H1 (cell line): Measurements from ENCODE around the gene TADA1. TPM values are rescaled to one million over a fixed set of nuclear protein-coding genes. Genes with fewer than 3 reads are reported as not detected.

ENCODE experiments used
- ASH2L ChIP-seq: fragments of 200-600, 300-600 bp; sonication (generic); IDR thresholded peaks from one replicate; pipeline ENCODE4 v1.7.1; 2017; ENCODE audit warnings: low read length
- ATF2 ChIP-seq: IDR thresholded peaks from 2 replicates; pipeline ENCODE4 v1.6.1; 2012; ENCODE audit warnings: low read length, inconsistent platforms
- CBX8 ChIP-seq: fragments of 300-800, 300-1000 bp; sonication (generic); IDR thresholded peaks from 2 replicates; pipeline ENCODE4 v1.7.1; 2016; ENCODE audit warnings: low read depth, low read length, borderline replicate concordance
- EZH2 ChIP-seq: fragments of 200-600 bp; sonication (generic); IDR thresholded peaks from 2 replicates; pipeline ENCODE4 v1.7.1; 2012; ENCODE audit warnings: low read depth, mild to moderate bottlenecking, moderate library complexity, low read length, inconsistent platforms; ENCODE audit not compliant: severe bottlenecking
- JUND ChIP-seq: IDR thresholded peaks from 2 replicates; pipeline ENCODE4 v1.6.1; 2011; ENCODE audit warnings: mild to moderate bottlenecking, improper control_type of control experiment, low read length
- KDM1A ChIP-seq: fragments of 200-600, 300-600 bp; sonication (generic); IDR thresholded peaks from 2 replicates; pipeline ENCODE4 v1.7.1; 2016; ENCODE audit warnings: mild to moderate bottlenecking, low read length, borderline replicate concordance
- POLR2A ChIP-seq, 2 experiments: IDR thresholded peaks; 1 replicate in 1 of 2; 2 replicates in 1 of 2; pipeline ENCODE4 v1.6.1; 2011; ENCODE audit warnings: low read depth in 2 of 2, low read length in 2 of 2, mild to moderate bottlenecking in 2 of 2; ENCODE audit errors: control extremely low read depth in 1 of 2
- RXRA ChIP-seq: IDR thresholded peaks from 2 replicates; pipeline ENCODE4 v1.6.1; 2011; ENCODE audit warnings: low read depth, mild to moderate bottlenecking, low read length, moderate library complexity; ENCODE audit not compliant: insufficient read depth
- polyA plus RNA-seq, 7 experiments: library from polyadenylated mRNA; depleted of rRNA in 3 of 7; stranded (reverse) in 5 of 7; unstranded in 2 of 7; fragments of >200 nt in 5 of 7; fragments of 200-250 nt in 2 of 7; gene quantifications; 1 replicate in 5 of 7; 2 replicates in 1 of 7; 4 replicates in 1 of 7; pipeline versions ENCODE4 v1.2.1 to v1.2.3, GENCODE V29; 2011 to 2013; ENCODE audit warnings: missing spikeins in 2 of 7, mixed read lengths in 2 of 7
- total RNA-seq: library from RNA; stranded (reverse); fragmentation: NEBNext Ultra II Directional; extraction: Animal tissue kit (Norgen Biotek cat#: 25700); gene quantifications from 2 replicates; pipeline ENCODE4 v1.2.1, GENCODE V29; 2021
- TF ChIP-seq, protein P1 (sequence below): fragments of 300-600 bp; sonication (generic); IDR thresholded peaks from 2 replicates; pipeline ENCODE4 v1.7.1; 2012; ENCODE audit warnings: low read length, moderate library complexity, mild to moderate bottlenecking, inconsistent platforms; ENCODE audit not compliant: insufficient replicate concordance

The TADA1 gene
- total and polyA plus RNA-seq, 2 of the 8 experiments (the other 6 are each of a cell fraction or from before 2014, with no cell fraction given), result 21.1 to 23.6 TPM

DNA sequence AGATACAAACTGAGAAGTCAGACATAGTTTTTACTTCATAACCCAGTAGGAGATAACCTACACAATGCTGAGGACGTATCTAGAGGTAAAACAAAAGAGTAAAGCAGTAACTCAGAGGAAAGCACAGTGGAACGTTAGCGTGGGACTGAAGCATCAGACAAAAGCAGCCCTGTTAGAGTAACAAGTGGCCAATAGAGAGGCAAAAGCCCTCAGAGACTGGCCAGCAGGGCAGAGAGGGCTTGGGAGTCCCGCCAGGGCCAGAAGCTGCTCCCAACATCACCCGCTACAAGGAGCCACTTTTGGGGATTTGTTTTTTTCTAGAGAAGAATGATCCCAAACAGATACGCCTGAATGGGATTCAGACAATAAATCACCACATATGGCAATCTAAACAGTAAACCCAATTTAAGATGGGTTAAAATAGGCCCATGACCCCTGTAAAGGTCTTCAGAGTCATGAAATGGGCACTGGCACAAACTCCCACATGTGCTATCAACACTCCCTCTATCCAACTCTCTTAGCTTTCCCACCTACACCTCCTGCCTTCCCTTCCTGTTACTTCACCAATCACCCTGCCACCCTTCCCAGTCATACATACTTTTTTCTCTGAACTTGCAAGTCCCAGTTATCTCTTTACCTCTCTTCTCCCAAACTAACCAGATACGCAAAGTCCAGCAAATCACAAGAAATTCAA is 17.2 kb downstream of the TADA1 start (continued):
- TF ChIP-seq, protein P1, sequence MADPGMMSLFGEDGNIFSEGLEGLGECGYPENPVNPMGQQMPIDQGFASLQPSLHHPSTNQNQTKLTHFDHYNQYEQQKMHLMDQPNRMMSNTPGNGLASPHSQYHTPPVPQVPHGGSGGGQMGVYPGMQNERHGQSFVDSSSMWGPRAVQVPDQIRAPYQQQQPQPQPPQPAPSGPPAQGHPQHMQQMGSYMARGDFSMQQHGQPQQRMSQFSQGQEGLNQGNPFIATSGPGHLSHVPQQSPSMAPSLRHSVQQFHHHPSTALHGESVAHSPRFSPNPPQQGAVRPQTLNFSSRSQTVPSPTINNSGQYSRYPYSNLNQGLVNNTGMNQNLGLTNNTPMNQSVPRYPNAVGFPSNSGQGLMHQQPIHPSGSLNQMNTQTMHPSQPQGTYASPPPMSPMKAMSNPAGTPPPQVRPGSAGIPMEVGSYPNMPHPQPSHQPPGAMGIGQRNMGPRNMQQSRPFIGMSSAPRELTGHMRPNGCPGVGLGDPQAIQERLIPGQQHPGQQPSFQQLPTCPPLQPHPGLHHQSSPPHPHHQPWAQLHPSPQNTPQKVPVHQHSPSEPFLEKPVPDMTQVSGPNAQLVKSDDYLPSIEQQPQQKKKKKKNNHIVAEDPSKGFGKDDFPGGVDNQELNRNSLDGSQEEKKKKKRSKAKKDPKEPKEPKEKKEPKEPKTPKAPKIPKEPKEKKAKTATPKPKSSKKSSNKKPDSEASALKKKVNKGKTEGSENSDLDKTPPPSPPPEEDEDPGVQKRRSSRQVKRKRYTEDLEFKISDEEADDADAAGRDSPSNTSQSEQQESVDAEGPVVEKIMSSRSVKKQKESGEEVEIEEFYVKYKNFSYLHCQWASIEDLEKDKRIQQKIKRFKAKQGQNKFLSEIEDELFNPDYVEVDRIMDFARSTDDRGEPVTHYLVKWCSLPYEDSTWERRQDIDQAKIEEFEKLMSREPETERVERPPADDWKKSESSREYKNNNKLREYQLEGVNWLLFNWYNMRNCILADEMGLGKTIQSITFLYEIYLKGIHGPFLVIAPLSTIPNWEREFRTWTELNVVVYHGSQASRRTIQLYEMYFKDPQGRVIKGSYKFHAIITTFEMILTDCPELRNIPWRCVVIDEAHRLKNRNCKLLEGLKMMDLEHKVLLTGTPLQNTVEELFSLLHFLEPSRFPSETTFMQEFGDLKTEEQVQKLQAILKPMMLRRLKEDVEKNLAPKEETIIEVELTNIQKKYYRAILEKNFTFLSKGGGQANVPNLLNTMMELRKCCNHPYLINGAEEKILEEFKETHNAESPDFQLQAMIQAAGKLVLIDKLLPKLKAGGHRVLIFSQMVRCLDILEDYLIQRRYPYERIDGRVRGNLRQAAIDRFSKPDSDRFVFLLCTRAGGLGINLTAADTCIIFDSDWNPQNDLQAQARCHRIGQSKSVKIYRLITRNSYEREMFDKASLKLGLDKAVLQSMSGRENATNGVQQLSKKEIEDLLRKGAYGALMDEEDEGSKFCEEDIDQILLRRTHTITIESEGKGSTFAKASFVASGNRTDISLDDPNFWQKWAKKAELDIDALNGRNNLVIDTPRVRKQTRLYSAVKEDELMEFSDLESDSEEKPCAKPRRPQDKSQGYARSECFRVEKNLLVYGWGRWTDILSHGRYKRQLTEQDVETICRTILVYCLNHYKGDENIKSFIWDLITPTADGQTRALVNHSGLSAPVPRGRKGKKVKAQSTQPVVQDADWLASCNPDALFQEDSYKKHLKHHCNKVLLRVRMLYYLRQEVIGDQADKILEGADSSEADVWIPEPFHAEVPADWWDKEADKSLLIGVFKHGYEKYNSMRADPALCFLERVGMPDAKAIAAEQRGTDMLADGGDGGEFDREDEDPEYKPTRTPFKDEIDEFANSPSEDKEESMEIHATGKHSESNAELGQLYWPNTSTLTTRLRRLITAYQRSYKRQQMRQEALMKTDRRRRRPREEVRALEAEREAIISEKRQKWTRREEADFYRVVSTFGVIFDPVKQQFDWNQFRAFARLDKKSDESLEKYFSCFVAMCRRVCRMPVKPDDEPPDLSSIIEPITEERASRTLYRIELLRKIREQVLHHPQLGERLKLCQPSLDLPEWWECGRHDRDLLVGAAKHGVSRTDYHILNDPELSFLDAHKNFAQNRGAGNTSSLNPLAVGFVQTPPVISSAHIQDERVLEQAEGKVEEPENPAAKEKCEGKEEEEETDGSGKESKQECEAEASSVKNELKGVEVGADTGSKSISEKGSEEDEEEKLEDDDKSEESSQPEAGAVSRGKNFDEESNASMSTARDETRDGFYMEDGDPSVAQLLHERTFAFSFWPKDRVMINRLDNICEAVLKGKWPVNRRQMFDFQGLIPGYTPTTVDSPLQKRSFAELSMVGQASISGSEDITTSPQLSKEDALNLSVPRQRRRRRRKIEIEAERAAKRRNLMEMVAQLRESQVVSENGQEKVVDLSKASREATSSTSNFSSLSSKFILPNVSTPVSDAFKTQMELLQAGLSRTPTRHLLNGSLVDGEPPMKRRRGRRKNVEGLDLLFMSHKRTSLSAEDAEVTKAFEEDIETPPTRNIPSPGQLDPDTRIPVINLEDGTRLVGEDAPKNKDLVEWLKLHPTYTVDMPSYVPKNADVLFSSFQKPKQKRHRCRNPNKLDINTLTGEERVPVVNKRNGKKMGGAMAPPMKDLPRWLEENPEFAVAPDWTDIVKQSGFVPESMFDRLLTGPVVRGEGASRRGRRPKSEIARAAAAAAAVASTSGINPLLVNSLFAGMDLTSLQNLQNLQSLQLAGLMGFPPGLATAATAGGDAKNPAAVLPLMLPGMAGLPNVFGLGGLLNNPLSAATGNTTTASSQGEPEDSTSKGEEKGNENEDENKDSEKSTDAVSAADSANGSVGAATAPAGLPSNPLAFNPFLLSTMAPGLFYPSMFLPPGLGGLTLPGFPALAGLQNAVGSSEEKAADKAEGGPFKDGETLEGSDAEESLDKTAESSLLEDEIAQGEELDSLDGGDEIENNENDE, result no peak
- TF ChIP-seq JUND (no peak), CBX8 (no peak), EZH2 (no peak), ATF2 (no peak), RXRA (no peak), KDM1A (no peak), POLR2A (IDR thresholded peaks at IDR 0.05; ENCODE audit: control extremely low read depth in 1 of 2, low read depth in 2 of 2, low read length in 2 of 2) (no peak), ASH2L (no peak)
